HepG2 (cell line): Measurements from ENCODE around the gene ONECUT2. TPM values are rescaled to one million over a fixed set of nuclear protein-coding genes. Genes with fewer than 3 reads are reported as not detected.

Experiments used
- AGO2 ChIP-seq: fragments of 200-400 bp; formaldehyde crosslinking; optimal IDR thresholded peaks from 2 replicates; pipeline ENCODE3; 2017; ENCODE audit warnings: mild to moderate bottlenecking, low read depth, low read length, moderate library complexity
- BRF2 ChIP-seq: sonication (generic); formaldehyde crosslinking; IDR thresholded peaks from 2 replicates; pipeline ENCODE4 v1.8.1; 2022; ENCODE audit warnings: mild to moderate bottlenecking, missing genetic modification reagents
- EHMT2 ChIP-seq: fragments of 200-600 bp; sonication (generic); IDR thresholded peaks from 2 replicates; pipeline ENCODE4 v1.7.0; 2017; ENCODE audit warnings: antibody characterized with exemption, low read depth, low read length, borderline replicate concordance
- EZH2 ChIP-seq: conservative IDR thresholded peaks from 2 replicates; pipeline ENCODE4 v1.6.1; 2012; ENCODE audit warnings: mild to moderate bottlenecking, low read depth, low read length, moderate library complexity
- GTF2F1 ChIP-seq: fragments of 150-350 bp; IDR thresholded peaks from 2 replicates; pipeline ENCODE4 v1.6.1; 2014; ENCODE audit warnings: low read length
- HOXA7 ChIP-seq: sonication (generic); formaldehyde crosslinking; IDR thresholded peaks from 2 replicates; pipeline ENCODE4 v1.8.1; 2022; ENCODE audit warnings: mild to moderate bottlenecking, missing genetic modification reagents, moderate library complexity
- PCBP1 ChIP-seq: fragments of 200-400 bp; formaldehyde crosslinking; IDR thresholded peaks from 2 replicates; pipeline ENCODE4 v1.6.1; 2017; ENCODE audit warnings: mild to moderate bottlenecking, low read depth, low read length, borderline replicate concordance
- PPARG ChIP-seq: conservative IDR thresholded peaks from 2 replicates; pipeline ENCODE4 v1.6.1; 2016; ENCODE audit warnings: missing biosample characterization, missing genetic modification reagents
- RBAK ChIP-seq: sonication (generic); formaldehyde crosslinking; IDR thresholded peaks from 2 replicates; pipeline ENCODE4 v1.5.1; 2020; ENCODE audit warnings: mild to moderate bottlenecking, missing genetic modification reagents
- RBM22 ChIP-seq: fragments of 200-400 bp; formaldehyde crosslinking; optimal IDR thresholded peaks from 2 replicates; pipeline ENCODE3; 2017; ENCODE audit warnings: mild to moderate bottlenecking, low read length, moderate library complexity
- RFXANK ChIP-seq: IDR thresholded peaks from 2 replicates; pipeline ENCODE4 v1.6.1; 2016
- SNAPC5 ChIP-seq: sonication (generic); formaldehyde crosslinking; IDR thresholded peaks from 2 replicates; pipeline ENCODE4 v1.8.1; 2023; ENCODE audit warnings: mild to moderate bottlenecking, missing genetic modification reagents, borderline replicate concordance
- THYN1 ChIP-seq: sonication (generic); formaldehyde crosslinking; IDR thresholded peaks from 2 replicates; pipeline ENCODE4 v1.8.1; 2023; ENCODE audit warnings: low read depth, mild to moderate bottlenecking, moderate library complexity, missing genetic modification reagents, borderline replicate concordance
- ZNF558 ChIP-seq: sonication (generic); formaldehyde crosslinking; IDR thresholded peaks from 2 replicates; pipeline ENCODE4 v1.9.0; 2022; ENCODE audit warnings: mild to moderate bottlenecking, missing genetic modification reagents, borderline replicate concordance
- ZNF709 ChIP-seq: sonication (generic); formaldehyde crosslinking; IDR thresholded peaks from 2 replicates; pipeline ENCODE4 v1.5.0; 2020; ENCODE audit warnings: mild to moderate bottlenecking, missing genetic modification reagents
- ZNF724P ChIP-seq: sonication (generic); formaldehyde crosslinking; IDR thresholded peaks from 2 replicates; pipeline ENCODE4 v1.8.0; 2022; ENCODE audit warnings: missing genetic modification reagents, borderline replicate concordance
- ZNF746 ChIP-seq: sonication (generic); formaldehyde crosslinking; IDR thresholded peaks from 2 replicates; pipeline ENCODE4 v1.8.0; 2022; ENCODE audit warnings: mild to moderate bottlenecking, missing genetic modification reagents
- ZSCAN25 ChIP-seq: sonication (generic); formaldehyde crosslinking; IDR thresholded peaks from 2 replicates; pipeline ENCODE4 v1.8.0; 2022; ENCODE audit warnings: mild to moderate bottlenecking, missing genetic modification reagents
- polyA plus RNA-seq, 8 experiments: library from polyadenylated mRNA; depleted of rRNA in 3 of 8; stranded (reverse) in 7 of 8; unstranded in 1 of 8; fragments of >200 nt; fragmentation: Illumina TruSeq in 4 of 8; extraction: Trizol in 4 of 8; gene quantifications; 2 replicates each; pipeline versions ENCODE4 v1.2.1 to v1.2.3, GENCODE V29; 2011 to 2016; ENCODE audit warnings: low read depth in 4 of 8, missing spikeins in 1 of 8, mixed read lengths in 1 of 8; ENCODE audit not compliant: insufficient read depth in 1 of 8
- total RNA-seq, 5 experiments: library from RNA; depleted of rRNA; stranded (reverse); fragments of >200 nt; fragmentation: Illumina TruSeq; extraction: Trizol; gene quantifications; 2 replicates each; pipeline ENCODE4 v1.2.3, GENCODE V29; 2016; ENCODE audit warnings: low read depth in 1 of 5
- TF ChIP-seq, protein P1 (sequence below): sonication (generic); formaldehyde crosslinking; IDR thresholded peaks from 2 replicates; pipeline ENCODE4 v1.9.0; 2021; ENCODE audit warnings: missing genetic modification reagents, mild to moderate bottlenecking, borderline replicate concordance
- TF ChIP-seq, protein P2 (sequence below): sonication (generic); formaldehyde crosslinking; IDR thresholded peaks from 2 replicates; pipeline ENCODE4; 2020; ENCODE audit warnings: missing genetic modification reagents, mild to moderate bottlenecking, borderline replicate concordance
- TF ChIP-seq, protein P3 (sequence below): sonication (generic); formaldehyde crosslinking; IDR thresholded peaks from 2 replicates; pipeline ENCODE4 v1.8.0; 2022; ENCODE audit warnings: mild to moderate bottlenecking, missing genetic modification reagents, borderline replicate concordance

Gene ONECUT2
- total and polyA plus RNA-seq, 2 of the 13 experiments (the other 11 are each of a cell fraction or from before 2014, with no cell fraction given): 3.0 to 3.2 TPM

DNA sequence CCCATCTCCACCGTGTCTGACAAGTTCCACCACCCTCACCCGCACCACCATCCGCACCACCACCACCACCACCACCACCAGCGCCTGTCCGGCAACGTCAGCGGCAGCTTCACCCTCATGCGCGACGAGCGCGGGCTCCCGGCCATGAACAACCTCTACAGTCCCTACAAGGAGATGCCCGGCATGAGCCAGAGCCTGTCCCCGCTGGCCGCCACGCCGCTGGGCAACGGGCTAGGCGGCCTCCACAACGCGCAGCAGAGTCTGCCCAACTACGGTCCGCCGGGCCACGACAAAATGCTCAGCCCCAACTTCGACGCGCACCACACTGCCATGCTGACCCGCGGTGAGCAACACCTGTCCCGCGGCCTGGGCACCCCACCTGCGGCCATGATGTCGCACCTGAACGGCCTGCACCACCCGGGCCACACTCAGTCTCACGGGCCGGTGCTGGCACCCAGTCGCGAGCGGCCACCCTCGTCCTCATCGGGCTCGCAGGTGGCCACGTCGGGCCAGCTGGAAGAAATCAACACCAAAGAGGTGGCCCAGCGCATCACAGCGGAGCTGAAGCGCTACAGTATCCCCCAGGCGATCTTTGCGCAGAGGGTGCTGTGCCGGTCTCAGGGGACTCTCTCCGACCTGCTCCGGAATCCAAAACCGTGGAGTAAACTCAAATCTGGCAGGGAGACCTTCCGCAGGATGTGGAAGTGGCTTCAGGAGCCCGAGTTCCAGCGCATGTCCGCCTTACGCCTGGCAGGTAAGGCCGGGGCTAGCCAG lies 1.2 kb downstream of the ONECUT2 start (continued):
- no peak for TF ChIP-seq PCBP1
- TF ChIP-seq ZNF558 (CRISPR knock-in tag): 0 out of 2 replicates have a peak, but pooled peaks have one; percentile 39
- TF ChIP-seq ZNF709: no peak
- TF ChIP-seq, protein P1, sequence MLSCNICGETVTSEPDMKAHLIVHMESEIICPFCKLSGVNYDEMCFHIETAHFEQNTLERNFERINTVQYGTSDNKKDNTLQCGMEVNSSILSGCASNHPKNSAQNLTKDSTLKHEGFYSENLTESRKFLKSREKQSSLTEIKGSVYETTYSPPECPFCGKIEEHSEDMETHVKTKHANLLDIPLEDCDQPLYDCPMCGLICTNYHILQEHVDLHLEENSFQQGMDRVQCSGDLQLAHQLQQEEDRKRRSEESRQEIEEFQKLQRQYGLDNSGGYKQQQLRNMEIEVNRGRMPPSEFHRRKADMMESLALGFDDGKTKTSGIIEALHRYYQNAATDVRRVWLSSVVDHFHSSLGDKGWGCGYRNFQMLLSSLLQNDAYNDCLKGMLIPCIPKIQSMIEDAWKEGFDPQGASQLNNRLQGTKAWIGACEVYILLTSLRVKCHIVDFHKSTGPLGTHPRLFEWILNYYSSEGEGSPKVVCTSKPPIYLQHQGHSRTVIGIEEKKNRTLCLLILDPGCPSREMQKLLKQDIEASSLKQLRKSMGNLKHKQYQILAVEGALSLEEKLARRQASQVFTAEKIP: no peak
- TF ChIP-seq BRF2: no peak
- peak; percentile 27 for TF ChIP-seq AGO2
- TF ChIP-seq, protein P2, sequence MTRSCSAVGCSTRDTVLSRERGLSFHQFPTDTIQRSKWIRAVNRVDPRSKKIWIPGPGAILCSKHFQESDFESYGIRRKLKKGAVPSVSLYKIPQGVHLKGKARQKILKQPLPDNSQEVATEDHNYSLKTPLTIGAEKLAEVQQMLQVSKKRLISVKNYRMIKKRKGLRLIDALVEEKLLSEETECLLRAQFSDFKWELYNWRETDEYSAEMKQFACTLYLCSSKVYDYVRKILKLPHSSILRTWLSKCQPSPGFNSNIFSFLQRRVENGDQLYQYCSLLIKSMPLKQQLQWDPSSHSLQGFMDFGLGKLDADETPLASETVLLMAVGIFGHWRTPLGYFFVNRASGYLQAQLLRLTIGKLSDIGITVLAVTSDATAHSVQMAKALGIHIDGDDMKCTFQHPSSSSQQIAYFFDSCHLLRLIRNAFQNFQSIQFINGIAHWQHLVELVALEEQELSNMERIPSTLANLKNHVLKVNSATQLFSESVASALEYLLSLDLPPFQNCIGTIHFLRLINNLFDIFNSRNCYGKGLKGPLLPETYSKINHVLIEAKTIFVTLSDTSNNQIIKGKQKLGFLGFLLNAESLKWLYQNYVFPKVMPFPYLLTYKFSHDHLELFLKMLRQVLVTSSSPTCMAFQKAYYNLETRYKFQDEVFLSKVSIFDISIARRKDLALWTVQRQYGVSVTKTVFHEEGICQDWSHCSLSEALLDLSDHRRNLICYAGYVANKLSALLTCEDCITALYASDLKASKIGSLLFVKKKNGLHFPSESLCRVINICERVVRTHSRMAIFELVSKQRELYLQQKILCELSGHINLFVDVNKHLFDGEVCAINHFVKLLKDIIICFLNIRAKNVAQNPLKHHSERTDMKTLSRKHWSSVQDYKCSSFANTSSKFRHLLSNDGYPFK (CRISPR knock-in tag): no peak
- no peak for TF ChIP-seq RFXANK (CRISPR knock-in tag)
- 0 out of 2 replicates have a peak, but pooled peaks have one; percentile 32 for TF ChIP-seq ZNF724P (CRISPR knock-in tag)
- no peak for TF ChIP-seq SNAPC5
- no peak for TF ChIP-seq HOXA7 (CRISPR knock-in tag)
- no peak for TF ChIP-seq RBAK (CRISPR knock-in tag)
- no peak for TF ChIP-seq ZNF746 (CRISPR knock-in tag)
- TF ChIP-seq EHMT2: no peak
- no peak for TF ChIP-seq ZSCAN25 (CRISPR knock-in tag)
- TF ChIP-seq PPARG (CRISPR knock-in tag): no peak
- TF ChIP-seq RBM22: no peak
- TF ChIP-seq THYN1 (CRISPR knock-in tag): no peak
- TF ChIP-seq, protein P3, sequence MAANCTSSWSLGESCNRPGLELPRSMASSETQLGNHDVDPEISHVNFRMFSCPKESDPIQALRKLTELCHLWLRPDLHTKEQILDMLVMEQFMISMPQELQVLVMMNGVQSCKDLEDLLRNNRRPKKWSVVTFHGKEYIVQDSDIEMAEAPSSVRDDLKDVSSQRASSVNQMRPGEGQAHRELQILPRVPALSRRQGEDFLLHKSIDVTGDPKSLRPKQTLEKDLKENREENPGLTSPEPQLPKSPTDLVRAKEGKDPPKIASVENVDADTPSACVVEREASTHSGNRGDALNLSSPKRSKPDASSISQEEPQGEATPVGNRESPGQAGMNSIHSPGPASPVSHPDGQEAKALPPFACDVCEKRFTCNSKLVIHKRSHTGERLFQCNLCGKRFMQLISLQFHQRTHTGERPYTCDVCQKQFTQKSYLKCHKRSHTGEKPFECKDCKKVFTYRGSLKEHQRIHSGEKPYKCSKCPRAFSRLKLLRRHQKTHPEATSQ (CRISPR knock-in tag): no peak
- no peak for TF ChIP-seq EZH2
- TF ChIP-seq GTF2F1: no peak
